Effector CD4-positive, alpha-beta T cell (primary cell): Measurements from ENCODE around the gene HAT1.

Experiments
- DNase-seq: peaks from one replicate; pipeline ENCODE4 v3.0.0-alpha.2; 2020

The HAT1 gene

GRCh38 chr2:171919453-171919852 is 2.8 kb upstream of the HAT1 start:
- DNase-seq: no peak

- DNase-seq: no peak
Measured at GRCh38 chr2:171921970-171922229, 361 bp upstream of the HAT1 start.

GRCh38 chr2:171923206-171923605 is 945 bp downstream of the HAT1 start:
- DNase-seq: no peak

GRCh38 chr2:171924170-171924942 is 2.1 kb downstream of the HAT1 start:
- no peak for DNase-seq

- DNase-seq: no peak
Measured at GRCh38 chr2:171930385-171930784, 8.1 kb downstream of the HAT1 start.

GRCh38 chr2:171939058-171939742 is 16.9 kb downstream of the HAT1 start:
- no peak for DNase-seq

GRCh38 chr2:171939743-171940071 is 17.4 kb downstream of the HAT1 start:
- DNase-seq: no peak

GRCh38 chr2:171941316-171941699 is 19.0 kb downstream of the HAT1 start:
- DNase-seq: no peak

- DNase-seq: no peak
Measured at GRCh38 chr2:171943869-171944268, 21.6 kb downstream of the HAT1 start.

GRCh38 chr2:171952276-171952675 is 30.0 kb downstream of the HAT1 start:
- DNase-seq: no peak

GRCh38 chr2:171952748-171953147 is 30.5 kb downstream of the HAT1 start:
- DNase-seq: no peak

GRCh38 chr2:171956135-171956825 is 34.0 kb downstream of the HAT1 start:
- DNase-seq: no peak

GRCh38 chr2:171957061-171957460 is 34.8 kb downstream of the HAT1 start:
- no peak for DNase-seq

GRCh38 chr2:171958475-171958874 is 36.2 kb downstream of the HAT1 start:
- DNase-seq: no peak

- no peak for DNase-seq
Measured at GRCh38 chr2:171959998-171960397, 37.7 kb downstream of the HAT1 start.

GRCh38 chr2:171960570-171960969 is 38.3 kb downstream of the HAT1 start:
- DNase-seq: no peak

- DNase-seq: no peak
Measured at GRCh38 chr2:171963198-171963597, 40.9 kb downstream of the HAT1 start.

GRCh38 chr2:171964308-171964707 is 42.0 kb downstream of the HAT1 start:
- no peak for DNase-seq

- no peak for DNase-seq
Measured at GRCh38 chr2:171965238-171965637, 43.0 kb downstream of the HAT1 start.

- no peak for DNase-seq
Measured at GRCh38 chr2:171965661-171966060, 43.4 kb downstream of the HAT1 start.

GRCh38 chr2:171966235-171966634 is 44.0 kb downstream of the HAT1 start:
- no peak for DNase-seq

GRCh38 chr2:171966688-171967087 is 44.4 kb downstream of the HAT1 start:
- no peak for DNase-seq

- DNase-seq: no peak
Measured at GRCh38 chr2:171968509-171968908, 46.2 kb downstream of the HAT1 start.

GRCh38 chr2:171972329-171972982 is 50.2 kb downstream of the HAT1 start:
- DNase-seq: no peak
